OCI-LY3 (cell line): Measurements from ENCODE around the gene EFCAB11.

Experiments used
- H2AFZ ChIP-seq: fragments of 200-600, 300-600 bp; shearing (Covaris generic); 2 replicates; pipeline ENCODE4 v1.6.0; 2014; ENCODE audit warnings: antibody characterized with exemption, low read depth, low read length
- H3K27ac ChIP-seq: fragments of 200-600, 300-600 bp; sonication (generic); 2 replicates; pipeline ENCODE4 v1.5.1; 2014; ENCODE audit warnings: mild to moderate bottlenecking, low read length, moderate library complexity, mixed read lengths
- H3K27me3 ChIP-seq: fragments of 200-600, 300-600 bp; sonication (generic); 2 replicates; pipeline ENCODE4 v1.6.1; 2014; ENCODE audit warnings: low read depth, low read length, mixed read lengths
- H3K36me3 ChIP-seq: fragments of 200-600, 300-600 bp; sonication (generic); replicated peaks from 2 replicates; pipeline ENCODE3; 2014; ENCODE audit warnings: low read depth, low read length, mixed read lengths
- H3K4me1 ChIP-seq: fragments of 300-600, 200-600 bp; sonication (generic); 2 replicates; pipeline ENCODE4 v1.6.1; 2014; ENCODE audit warnings: low read length, mixed read lengths
- H3K4me2 ChIP-seq: fragments of 200-600, 300-600 bp; sonication (generic); 2 replicates; pipeline ENCODE4 v1.6.1; 2014; ENCODE audit warnings: low read length, mixed read lengths
- H3K4me3 ChIP-seq: fragments of 300-600, 200-600 bp; sonication (generic); 2 replicates; pipeline ENCODE4 v1.5.1; 2014; ENCODE audit warnings: antibody characterized with exemption, mild to moderate bottlenecking, low read length, moderate library complexity
- H3K79me2 ChIP-seq: fragments of 300-600, 200-600 bp; shearing (Covaris generic); 2 replicates; pipeline ENCODE4 v1.6.1; 2014; ENCODE audit warnings: mild to moderate bottlenecking, low read length, mixed read lengths
- H3K9ac ChIP-seq: fragments of 300-600, 200-600 bp; shearing (Covaris generic); 2 replicates; pipeline ENCODE4 v1.6.0; 2014; ENCODE audit warnings: mild to moderate bottlenecking, low read length, moderate library complexity
- H3K9me3 ChIP-seq: fragments of 200-600, 300-600 bp; shearing (Covaris generic); 2 replicates; pipeline ENCODE4 v1.6.1; 2014; ENCODE audit warnings: low read length, mixed read lengths; ENCODE audit not compliant: insufficient read depth
- H4K20me1 ChIP-seq: fragments of 200-600, 300-600 bp; sonication (generic); 2 replicates; pipeline ENCODE4 v1.6.1; 2016; ENCODE audit warnings: low read length, mixed read lengths; ENCODE audit not compliant: insufficient read depth
- CTCF ChIP-seq: fragments of 200-600, 300-600 bp; sonication (generic); IDR thresholded peaks from 2 replicates; pipeline ENCODE4 v1.5.1; 2014; ENCODE audit warnings: antibody characterized with exemption, low read length, low read depth
- EZH2phosphoT487 ChIP-seq: fragments of 200-600 bp; shearing (Covaris generic); IDR thresholded peaks from 2 replicates; pipeline ENCODE4 v1.6.1; 2018; ENCODE audit warnings: antibody characterized with exemption, mixed run types, low read depth

The EFCAB11 gene

GRCh38 chr14:89960914-89961313, 6.4 kb upstream of the EFCAB11 start:
- Histone ChIP-seq H3K27me3 (no peaks in the 10 kb centered on the region), H3K9ac (no peak overlapping the region), H3K27ac (no peak overlapping the region), H3K79me2 (peaks cover 95% of the 10 kb centered on the region), H3K4me1 (peaks cover 8% of the 10 kb centered on the region), H3K9me3 (no peaks in the 10 kb centered on the region), H3K4me2 (no peak overlapping the region), H2AFZ (no peak overlapping the region), H3K4me3 (no peak overlapping the region), H3K36me3 (peaks cover 73% of the 10 kb centered on the region), H4K20me1 (peaks cover 15% of the 10 kb centered on the region; the same call in 1 of the 2 replicates)
- no peak for TF ChIP-seq CTCF
- TF ChIP-seq EZH2phosphoT487: no peak

GRCh38 chr14:89959853-89960445, 5.4 kb upstream of the EFCAB11 start:
- H3K9me3 ChIP-seq: no peaks in the 10 kb centered on the region
- H3K4me3 ChIP-seq: no peak overlapping the region
- no peak overlapping the region for H2AFZ ChIP-seq
- H4K20me1 ChIP-seq: peaks cover 15% of the 10 kb centered on the region; the same call in 1 of the 2 replicates
- H3K27ac ChIP-seq: no peak overlapping the region
- H3K4me2 ChIP-seq: no peak overlapping the region
- peaks cover 64% of the 10 kb centered on the region for H3K36me3 ChIP-seq
- H3K4me1 ChIP-seq: peaks cover 8% of the 10 kb centered on the region
- no peak overlapping the region for H3K9ac ChIP-seq
- peaks cover 91% of the 10 kb centered on the region for H3K79me2 ChIP-seq
- no peaks in the 10 kb centered on the region for H3K27me3 ChIP-seq
- TF ChIP-seq EZH2phosphoT487 (no peak), CTCF (no peak)

GRCh38 chr14:89958966-89959365, 4.4 kb upstream of the EFCAB11 start:
- Histone ChIP-seq H2AFZ (no peak overlapping the region), H3K4me3 (no peak overlapping the region), H3K9ac (no peak overlapping the region), H4K20me1 (0 out of 2 replicates have a peak, but pooled peaks cover 15% of the 10 kb centered on the region), H3K4me2 (no peak overlapping the region), H3K4me1 (peaks cover 8% of the 10 kb centered on the region), H3K79me2 (peaks cover 82% of the 10 kb centered on the region), H3K27ac (no peak overlapping the region), H3K9me3 (no peaks in the 10 kb centered on the region), H3K27me3 (no peaks in the 10 kb centered on the region), H3K36me3 (peaks cover 54% of the 10 kb centered on the region)
- TF ChIP-seq CTCF (no peak), EZH2phosphoT487 (no peak)

- Histone ChIP-seq H3K27me3 (no peaks in the 10 kb centered on the region), H3K36me3 (peaks cover 42% of the 10 kb centered on the region), H2AFZ (no peak overlapping the region), H3K79me2 (peaks cover 70% of the 10 kb centered on the region), H3K4me2 (no peak overlapping the region), H3K4me3 (no peak overlapping the region), H3K9me3 (no peaks in the 10 kb centered on the region), H4K20me1 (0 out of 2 replicates have a peak, but pooled peaks cover 15% of the 10 kb centered on the region), H3K4me1 (peaks cover 14% of the 10 kb centered on the region), H3K9ac (no peak overlapping the region), H3K27ac (no peak overlapping the region)
- TF ChIP-seq CTCF (no peak), EZH2phosphoT487 (no peak)
These were observed 3.3 kb upstream of the EFCAB11 start for GRCh38 chr14:89957791-89958190.
